GM21529 (cell line): ENCODE measurements around the gene RSRC1.
"Not testable (repeated sequence)": the region's sequence is repeated elsewhere in the genome, so short reads cannot be mapped to it uniquely, and the experiment has no call there.

Experiments
- ATAC-seq: cut with Tn5 transposase; IDR thresholded peaks from one replicate; pipeline ENCODE4 v1.9.1; 2021; ENCODE audit not compliant: unreplicated experiment

Gene RSRC1

DNA sequence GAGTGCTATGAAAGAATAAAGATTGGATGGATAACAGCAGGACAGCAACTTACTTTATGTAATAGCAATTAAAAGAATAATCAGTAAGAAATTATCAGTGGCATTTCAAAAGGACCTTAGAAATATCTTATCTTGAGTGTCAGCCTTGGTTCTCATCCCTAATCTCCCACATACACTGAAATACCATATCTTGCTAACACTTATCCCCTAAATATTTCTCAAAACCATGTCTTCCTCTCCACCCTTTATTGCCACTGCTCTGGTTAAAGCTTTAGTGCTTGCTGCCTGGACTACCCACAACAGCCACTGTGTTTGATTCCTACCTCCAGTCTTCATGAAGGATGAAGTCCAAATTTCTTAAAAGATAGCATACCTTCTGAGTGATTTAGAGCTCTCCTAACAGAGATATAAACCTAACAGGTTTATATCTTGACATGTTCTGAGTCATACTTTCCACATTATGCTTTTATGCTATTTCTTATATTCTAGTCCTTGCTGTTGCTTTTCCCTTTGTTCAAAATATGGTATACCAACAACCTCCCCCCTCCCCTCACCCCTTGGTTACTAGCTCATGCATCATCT is 202.8 kb downstream of the RSRC1 start:
- no peak for ATAC-seq

DNA sequence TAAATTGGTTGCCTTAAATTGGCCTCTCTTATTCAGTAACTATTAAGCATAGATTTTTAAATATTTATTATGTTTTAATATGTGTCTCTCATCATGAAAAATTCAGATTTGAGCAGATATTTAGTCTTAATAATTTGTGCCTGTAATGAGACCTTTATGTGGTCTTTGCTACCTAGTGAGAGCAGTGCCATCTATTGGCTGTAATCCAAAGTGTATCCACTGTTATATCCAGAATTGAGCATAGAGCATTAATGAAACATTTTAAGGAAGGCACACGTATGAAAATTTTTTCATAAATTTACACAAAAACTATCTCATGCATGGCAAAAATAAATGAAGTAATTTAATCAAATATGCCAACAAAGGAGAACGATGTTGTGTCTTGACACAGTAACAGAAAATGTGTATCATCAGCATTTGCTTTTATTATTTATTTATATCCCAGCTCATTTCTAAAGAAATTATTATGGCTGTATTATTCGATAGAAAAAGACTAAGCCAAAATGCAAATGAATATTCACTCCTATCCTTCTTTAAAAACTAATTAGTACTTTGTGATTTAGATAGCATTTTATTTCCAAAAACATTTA is 203.5 kb downstream of the RSRC1 start:
- no peak for ATAC-seq

DNA sequence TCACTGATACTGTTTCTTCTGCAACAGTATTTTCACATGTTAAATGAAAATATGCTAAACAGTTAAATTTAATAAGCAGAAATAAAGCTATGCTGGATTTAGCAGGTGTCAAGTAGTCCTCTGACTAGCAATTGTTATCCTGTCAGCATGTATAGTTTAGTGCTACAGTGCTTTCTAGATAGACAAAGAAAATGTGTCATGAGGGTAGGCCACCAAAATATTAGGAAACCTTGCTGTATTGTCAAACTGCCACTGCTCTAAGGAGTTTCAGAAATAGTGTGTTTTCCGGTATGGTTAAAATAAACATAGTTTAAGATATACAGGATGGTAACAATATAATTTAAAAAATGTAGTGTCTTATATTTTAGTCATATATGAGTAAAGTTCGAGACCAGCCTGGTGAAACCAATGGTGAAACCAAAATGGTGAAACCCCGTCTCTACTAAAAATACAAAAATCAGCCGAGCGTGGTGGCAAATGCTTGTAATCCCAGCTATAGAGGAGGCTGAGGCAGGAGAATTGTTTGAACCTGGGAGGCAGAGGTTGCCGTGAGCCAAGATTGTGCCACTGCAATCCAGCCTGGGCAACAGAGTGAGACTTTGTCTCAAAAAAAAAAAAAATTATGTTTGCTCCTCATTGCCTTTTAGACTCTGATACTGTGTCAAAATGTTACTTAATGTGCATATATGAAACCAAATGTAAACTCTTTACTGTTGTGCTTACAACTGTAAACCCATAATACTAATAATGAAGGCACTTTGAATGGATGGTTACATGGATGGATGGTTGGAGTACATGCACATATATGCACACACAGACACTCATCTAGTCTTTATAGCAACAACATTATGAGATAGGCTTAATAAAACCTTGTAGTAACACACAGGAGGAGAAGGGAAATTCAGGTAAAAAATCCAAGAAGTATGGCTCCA is 204.8 kb downstream of the RSRC1 start:
- ATAC-seq: peak; percentile 62

DNA sequence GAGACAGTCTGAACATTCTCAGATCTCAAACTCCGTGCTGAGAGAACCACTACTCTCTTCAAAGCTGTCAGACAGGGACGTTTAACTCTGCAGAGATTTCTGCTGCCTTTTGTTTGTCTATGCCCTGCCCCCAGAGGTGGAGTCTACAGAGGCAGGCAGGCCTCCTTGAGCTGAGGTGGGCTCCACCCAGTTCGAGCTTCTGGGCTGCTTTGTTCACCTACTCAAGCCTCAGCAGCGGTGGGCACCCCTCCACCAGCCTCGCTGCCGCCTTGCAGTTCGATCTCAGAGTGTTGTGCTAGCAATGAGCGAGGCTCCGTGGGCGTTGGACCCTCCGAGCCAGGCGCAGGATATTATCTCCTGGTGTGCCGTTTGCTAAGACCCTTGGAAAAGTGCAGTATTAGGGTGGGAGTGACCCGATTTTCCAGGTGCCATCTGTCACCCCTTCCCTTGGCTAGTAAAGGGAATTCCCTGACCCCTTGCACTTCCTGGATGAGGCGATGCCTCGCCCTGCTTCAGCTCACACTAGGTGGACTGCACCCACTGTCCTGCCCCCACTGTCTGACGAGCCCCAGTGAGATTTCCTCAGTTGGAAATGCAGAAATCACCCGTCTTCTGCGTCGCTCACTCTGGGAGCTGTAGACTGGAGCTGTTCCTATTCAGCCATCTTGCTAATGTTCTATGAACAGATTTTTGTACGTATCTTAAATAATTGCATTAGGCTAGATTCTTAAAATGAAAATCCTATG is 220.0 kb downstream of the RSRC1 start:
- not testable (repeated sequence) for ATAC-seq

- no peak for ATAC-seq
Measured at GRCh38 chr3:158330870-158331269, 221.0 kb downstream of the RSRC1 start.

GRCh38 chr3:158333736-158334135 is 223.8 kb downstream of the RSRC1 start:
- no peak for ATAC-seq

DNA sequence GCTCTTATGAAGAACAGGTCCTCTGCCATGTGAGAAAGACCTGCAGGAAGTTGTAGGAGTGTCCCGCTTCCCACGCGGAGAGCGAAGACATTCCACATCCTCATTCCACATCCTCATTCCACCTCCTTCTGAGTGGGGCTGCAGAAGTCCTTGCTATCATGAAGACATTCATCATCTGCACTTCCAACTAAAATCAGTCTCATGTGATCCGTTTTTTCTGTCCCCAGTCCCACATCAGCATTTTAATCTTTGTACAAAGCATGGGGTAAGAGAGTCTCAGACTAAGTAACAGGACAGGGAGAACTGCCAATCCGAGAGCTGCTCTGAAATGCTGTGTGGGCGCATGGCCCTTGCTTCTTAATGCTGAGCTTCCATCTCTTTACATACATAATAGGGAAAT is 227.2 kb downstream of the RSRC1 start:
- ATAC-seq: no peak

GRCh38 chr3:158339638-158340037 is 229.7 kb downstream of the RSRC1 start:
- no peak for ATAC-seq

GRCh38 chr3:158340951-158341350 is 231.1 kb downstream of the RSRC1 start:
- not testable (repeated sequence) for ATAC-seq

DNA sequence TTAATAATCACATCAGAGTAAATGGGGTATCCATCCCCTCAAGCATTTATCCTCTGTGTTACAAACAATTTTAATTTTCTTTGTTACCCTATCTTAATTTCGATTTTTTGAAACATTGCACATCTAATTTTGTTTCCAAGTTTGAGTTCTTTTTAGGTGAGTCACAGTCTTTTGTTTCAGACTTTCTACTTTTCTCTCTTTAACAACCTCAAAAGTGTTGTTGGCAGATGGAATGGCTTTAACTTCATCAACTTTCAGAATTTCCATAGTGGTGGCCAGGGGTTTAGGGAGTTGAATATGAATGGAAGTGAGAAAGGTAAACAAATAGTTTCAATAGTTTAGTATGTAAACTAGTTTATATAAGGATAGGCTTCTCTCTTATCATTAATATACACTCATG is 238.1 kb downstream of the RSRC1 start:
- ATAC-seq: no peak

DNA sequence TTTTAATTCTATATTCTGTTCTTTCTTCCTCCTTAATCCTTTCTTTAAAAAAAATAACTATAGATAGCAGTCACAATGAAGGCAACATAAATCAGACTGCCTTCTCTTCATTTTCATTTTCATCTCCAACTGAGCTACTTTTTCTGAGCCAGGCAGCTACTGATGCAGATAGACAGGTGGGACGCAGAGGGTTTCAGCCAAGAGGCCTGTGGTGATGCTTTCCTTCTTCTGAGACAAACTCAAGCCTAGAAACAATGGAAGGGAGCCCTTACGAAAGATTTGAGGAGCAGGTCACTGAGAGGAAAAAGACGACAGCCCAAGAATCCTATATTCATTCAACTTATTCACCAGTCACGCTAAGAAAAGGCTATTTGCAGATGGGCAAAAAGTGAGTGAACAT is 241.1 kb downstream of the RSRC1 start:
- ATAC-seq: no peak

- ATAC-seq: peak; percentile 29
Measured at GRCh38 chr3:158352551-158352950, 242.7 kb downstream of the RSRC1 start.

GRCh38 chr3:158354713-158355112 is 244.8 kb downstream of the RSRC1 start:
- ATAC-seq: peak; percentile 28

DNA sequence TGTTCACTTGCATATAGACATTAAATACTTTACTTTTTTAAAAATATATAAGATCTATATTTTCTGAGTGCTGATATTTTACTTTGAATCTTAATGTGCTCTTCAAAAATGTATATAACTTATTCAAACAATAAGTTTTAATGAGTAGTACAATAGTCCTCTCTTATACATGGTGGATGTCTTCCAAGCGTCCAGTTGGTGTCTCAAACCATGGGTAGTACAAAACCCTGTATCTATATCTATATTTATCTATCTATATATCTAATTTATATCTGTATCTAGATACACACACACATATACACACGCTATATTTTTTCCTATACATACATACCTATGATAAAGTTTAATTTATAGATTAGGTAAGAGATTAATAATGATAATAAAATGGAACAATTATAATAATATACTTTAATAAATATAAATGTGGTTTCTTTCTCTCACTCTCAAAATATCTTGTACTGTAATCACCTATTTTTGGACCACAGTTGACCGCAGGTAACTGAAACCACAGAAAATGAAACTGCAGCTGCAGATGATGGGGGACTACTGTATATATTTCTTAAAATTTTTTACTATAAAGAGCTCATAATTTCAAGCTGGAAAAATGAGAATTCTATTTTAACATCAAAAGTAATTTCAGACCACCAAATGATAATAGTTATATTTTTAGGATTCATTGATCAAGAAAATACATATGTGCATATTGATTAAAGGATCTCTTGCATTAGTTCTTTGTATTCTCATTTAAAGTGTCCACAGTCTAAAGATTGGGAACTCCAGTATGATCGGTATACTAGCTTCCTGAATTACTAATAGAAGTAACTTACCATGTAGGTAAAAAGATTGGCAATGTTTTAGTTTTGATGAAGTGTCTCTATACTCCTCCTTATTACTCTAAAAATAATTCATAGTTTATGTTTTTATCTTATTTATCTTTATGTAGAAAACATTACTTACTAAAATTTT is 246.0 kb downstream of the RSRC1 start:
- peak; percentile 95 for ATAC-seq

DNA sequence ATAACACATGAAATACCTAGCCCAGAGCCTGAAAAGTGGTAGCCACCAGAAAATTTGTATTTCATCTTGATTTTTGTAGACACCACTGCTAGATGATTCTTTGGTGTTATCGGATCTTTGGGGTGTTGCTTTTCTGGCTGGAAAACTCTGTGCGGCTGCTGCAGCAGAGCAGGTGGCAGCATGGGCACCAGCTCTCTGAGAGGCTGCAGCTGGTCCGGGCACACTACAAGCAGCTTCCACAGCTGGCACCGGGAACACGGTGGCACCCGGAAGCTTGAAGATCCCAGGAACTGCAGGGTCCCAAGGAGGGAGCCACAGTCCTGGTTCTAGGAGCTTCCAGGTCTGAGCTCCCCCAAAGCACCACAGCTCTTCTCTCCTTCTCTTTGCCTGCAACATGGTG is 249.4 kb downstream of the RSRC1 start:
- ATAC-seq: no peak

DNA sequence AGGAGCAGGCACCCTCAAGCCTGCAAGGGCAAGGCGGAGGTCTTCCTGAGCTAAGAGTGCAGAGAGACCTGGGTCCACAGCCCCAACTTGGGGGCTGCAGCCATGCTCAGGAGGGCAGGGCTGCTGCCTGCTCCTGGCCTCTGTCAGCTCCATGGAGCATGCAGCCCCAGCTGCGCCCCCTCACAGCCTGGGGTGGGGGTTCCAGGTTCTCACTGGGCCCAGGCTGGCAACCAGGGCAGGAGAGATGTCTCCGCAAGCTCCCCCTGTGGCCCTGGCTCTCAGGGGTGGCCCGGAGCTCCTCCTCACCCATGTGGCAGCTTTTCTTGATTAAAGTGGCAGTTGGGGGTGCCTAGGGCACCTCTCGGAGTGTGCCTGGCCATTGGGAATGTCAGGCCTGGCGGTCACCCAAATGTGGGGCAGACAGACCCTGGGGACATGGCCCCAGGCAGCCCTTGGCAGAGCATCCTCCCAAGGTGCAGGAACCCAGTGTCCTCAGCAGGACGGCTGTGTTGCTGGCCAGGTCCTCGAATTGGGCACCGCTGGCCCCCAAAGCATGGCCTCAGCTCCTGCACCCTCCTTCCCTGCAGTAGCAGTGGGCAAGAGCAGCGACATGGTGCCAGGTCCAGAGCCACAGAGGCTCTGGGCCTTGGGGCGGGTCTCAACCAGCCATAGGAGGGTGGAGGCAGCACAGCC is 251.0 kb downstream of the RSRC1 start:
- no peak for ATAC-seq

GRCh38 chr3:158368271-158368670 is 258.4 kb downstream of the RSRC1 start:
- no peak for ATAC-seq

DNA sequence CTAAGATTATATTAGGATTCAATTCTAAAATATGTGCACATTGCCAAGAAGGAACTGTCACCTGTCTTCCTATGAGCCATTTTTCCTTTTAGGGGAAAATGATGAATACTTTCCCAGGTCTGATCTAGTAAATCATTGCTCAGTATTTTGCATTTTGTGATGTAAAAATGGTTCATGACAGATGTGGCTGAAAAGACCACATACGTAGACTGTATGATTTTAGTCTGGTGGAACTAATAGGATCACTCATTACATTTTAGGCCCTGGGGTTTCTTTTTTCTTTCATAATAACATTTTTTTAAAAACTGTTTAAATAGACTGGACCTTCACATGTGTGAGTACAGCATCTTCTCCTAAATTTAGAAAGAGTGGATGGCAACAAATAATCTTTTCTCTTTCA is 259.4 kb downstream of the RSRC1 start:
- ATAC-seq: no peak

GRCh38 chr3:158379517-158379916 is 269.6 kb downstream of the RSRC1 start:
- ATAC-seq: no peak
